GM23338 (cell line): ENCODE measurements around the gene RIPOR3. TPM values are rescaled to one million over a fixed set of nuclear protein-coding genes. Genes with fewer than 3 reads are reported as not detected.
A peak's percentile ranks its signal among the peaks of the same experiment; 100 is the strongest.

Experiments used
- ATAC-seq: fragments of 200-7000 bp; cut with Tn5 transposase; 3 replicates; pipeline ENCODE4 v1.9.1; 2020
- DNase-seq: peaks from one replicate; pipeline ENCODE4 v3.0.0-alpha.2; 2015; ENCODE audit warnings: low spot score
- H2AFZ ChIP-seq: fragments of 200-600 bp; sonication (generic); 2 replicates; pipeline ENCODE4 v1.8.0; 2016; ENCODE audit warnings: antibody characterized with exemption, mild to moderate bottlenecking, moderate library complexity
- H3F3A ChIP-seq: fragments of 200-600 bp; sonication (generic); replicated peaks from 2 replicates; pipeline ENCODE4 v1.8.0; 2017; ENCODE audit warnings: antibody characterized with exemption, mixed run types, low read depth
- H3K27ac ChIP-seq: fragments of 200-600 bp; sonication (generic); 2 replicates; pipeline ENCODE4 v1.6.1; 2016; ENCODE audit warnings: low read depth
- H3K27me3 ChIP-seq: fragments of 200-600 bp; sonication (generic); 2 replicates; pipeline ENCODE4 v1.8.0; 2016; ENCODE audit warnings: mild to moderate bottlenecking, mixed run types, moderate library complexity; ENCODE audit not compliant: insufficient read depth
- H3K36me3 ChIP-seq: fragments of 200-600 bp; sonication (generic); 2 replicates; pipeline ENCODE4 v1.8.0; 2016; ENCODE audit warnings: mild to moderate bottlenecking; ENCODE audit not compliant: insufficient read depth
- H3K4me1 ChIP-seq: fragments of 200-600 bp; sonication (generic); 2 replicates; pipeline ENCODE4 v1.8.0; 2016; ENCODE audit warnings: mild to moderate bottlenecking, moderate library complexity; ENCODE audit not compliant: insufficient read depth
- H3K4me2 ChIP-seq: fragments of 200-600 bp; sonication (generic); 2 replicates; pipeline ENCODE4 v1.7.1; 2017; ENCODE audit warnings: mixed run types
- H3K4me3 ChIP-seq: fragments of 200-600 bp; sonication (generic); 2 replicates; pipeline ENCODE4 v1.6.1; 2016; ENCODE audit warnings: mixed run types
- H3K79me2 ChIP-seq: fragments of 200-600 bp; sonication (generic); replicated peaks from 2 replicates; pipeline ENCODE4 v1.8.0; 2017; ENCODE audit warnings: mild to moderate bottlenecking; ENCODE audit not compliant: insufficient read depth
- H3K9me2 ChIP-seq: fragments of 200-600 bp; sonication (generic); 2 replicates; pipeline ENCODE4 v1.8.0; 2017; ENCODE audit not compliant: insufficient read depth
- H4K20me1 ChIP-seq: fragments of 200-600 bp; sonication (generic); replicated peaks from 2 replicates; pipeline ENCODE4 v1.8.0; 2017; ENCODE audit warnings: mild to moderate bottlenecking; ENCODE audit not compliant: insufficient read depth
- H3K27ac Mint-ChIP-seq: 2 replicates; pipeline ENCODE4 v1.8.0; 2020; ENCODE audit warnings: inconsistent platforms, mild to moderate bottlenecking, moderate library complexity, mixed read lengths
- H3K27me3 Mint-ChIP-seq: 3 replicates; pipeline ENCODE4 v1.8.0; 2022; ENCODE audit warnings: low read depth, mild to moderate bottlenecking, moderate library complexity, mixed read lengths, inconsistent platforms; ENCODE audit not compliant: insufficient read depth, poor library complexity
- H3K36me3 Mint-ChIP-seq: 3 replicates; pipeline ENCODE4 v1.8.0; 2021; ENCODE audit warnings: low read depth, mild to moderate bottlenecking, inconsistent platforms, moderate library complexity, mixed read lengths
- H3K4me1 Mint-ChIP-seq: 3 replicates; pipeline ENCODE4 v1.8.0; 2020; ENCODE audit warnings: mild to moderate bottlenecking, inconsistent platforms, mixed read lengths
- H3K4me3 Mint-ChIP-seq: 3 replicates; pipeline ENCODE4 v1.8.0; 2021; ENCODE audit warnings: moderate library complexity, mild to moderate bottlenecking, inconsistent platforms, mixed read lengths
- H3K9me3 Mint-ChIP-seq: 3 replicates; pipeline ENCODE4 v1.8.0; 2020; ENCODE audit warnings: moderate library complexity, mild to moderate bottlenecking, inconsistent platforms, mixed read lengths
- ETS1 ChIP-seq: IDR thresholded peaks from 2 replicates; pipeline ENCODE4 v1.6.1; 2016; ENCODE audit warnings: antibody characterized with exemption
- EZH2 ChIP-seq: fragments of 200-600 bp; sonication (generic); IDR thresholded peaks from one replicate; pipeline ENCODE4 v1.8.0; 2017; ENCODE audit warnings: antibody characterized with exemption, mild to moderate bottlenecking, low read depth; ENCODE audit not compliant: unreplicated experiment
- JUNB ChIP-seq: IDR thresholded peaks from one replicate; pipeline ENCODE4 v1.6.1; 2016; ENCODE audit warnings: antibody characterized with exemption; ENCODE audit not compliant: unreplicated experiment
- POLR2AphosphoS5 ChIP-seq: IDR thresholded peaks from 2 replicates; pipeline ENCODE4 v1.6.1; 2016; ENCODE audit warnings: antibody characterized with exemption, low read depth
- REST ChIP-seq: IDR thresholded peaks from one replicate; pipeline ENCODE4 v1.6.1; 2018; ENCODE audit warnings: antibody characterized with exemption; ENCODE audit not compliant: unreplicated experiment
- ZNF114 ChIP-seq: fragments of 250-450 bp; sonication (Bioruptor Pico); IDR thresholded peaks from 2 replicates; pipeline ENCODE4 v1.5.0; 2020; ENCODE audit warnings: mild to moderate bottlenecking, moderate library complexity
- ZNF462 ChIP-seq: fragments of 250-450 bp; sonication (Bioruptor Pico); IDR thresholded peaks from 2 replicates; pipeline ENCODE4 v1.5.0; 2020; ENCODE audit warnings: mild to moderate bottlenecking, moderate library complexity
- polyA plus RNA-seq: library from polyadenylated mRNA; unstranded; fragments of >200 nt; fragmentation: Nextera tagmentation; extraction: Ambion mirVana; gene quantifications from 2 replicates; pipeline ENCODE4 v1.2.1, GENCODE V29; 2016
- total RNA-seq: library from RNA; depleted of rRNA; stranded (reverse); fragments of >200 nt; shearing (Covaris generic); gene quantifications from 2 replicates; pipeline ENCODE4 v1.2.3, GENCODE V29; 2014

RIPOR3 gene
- total and polyA plus RNA-seq, 2 experiments from 2014 or later, result 4.9 to 6.3 TPM

- Histone ChIP-seq H3K27me3 (no peaks in the 10 kb centered on the region), H3K27ac (no peak overlapping the region; the same call in 1 of the 2 replicates), H3K4me2 (no peak overlapping the region), H3F3A (no peaks in the 10 kb centered on the region), H3K9me2 (no peaks in the 10 kb centered on the region), H3K4me1 (peaks cover 5% of the 10 kb centered on the region; the same call in 1 of the 2 replicates), H3K79me2 (no peaks in the 10 kb centered on the region), H4K20me1 (no peaks in the 10 kb centered on the region), H3K4me3 (no peak overlapping the region), H3K36me3 (no peaks in the 10 kb centered on the region), H2AFZ (no peak overlapping the region)
- DNase-seq, result peak; percentile 8
- no peaks in the 10 kb centered on the region for H3K9me3 Mint-ChIP-seq
- no peak overlapping the region for H3K27ac Mint-ChIP-seq
- no peak for TF ChIP-seq ZNF114 (CRISPR knock-in tag)
- H3K4me3 Mint-ChIP-seq, result no peak overlapping the region
- peaks cover 11% of the 10 kb centered on the region for H3K27me3 Mint-ChIP-seq
- H3K36me3 Mint-ChIP-seq, result no peaks in the 10 kb centered on the region
- H3K4me1 Mint-ChIP-seq, result peaks cover 16% of the 10 kb centered on the region
- no peak for ATAC-seq
Observed at GRCh38 chr20:50628853-50629669, 62.3 kb downstream of the RIPOR3 start.

GRCh38 chr20:50628332-50628731, 63.0 kb downstream of the RIPOR3 start:
- H3K27ac Mint-ChIP-seq, result peak overlapping the region; percentile 63; the same call in 1 of the 2 replicates
- TF ChIP-seq ZNF462 (no peak), EZH2 (no peak), ETS1 (no peak), REST (no peak), JUNB (no peak), POLR2AphosphoS5 (no peak)

More at GRCh38 chr20:50628332-50628731, 63.0 kb downstream of the RIPOR3 start:
- ATAC-seq (no peak), DNase-seq (no peak)
- Histone ChIP-seq H3K4me3 (no peak overlapping the region), H3K27me3 (no peaks in the 10 kb centered on the region), H3K36me3 (no peaks in the 10 kb centered on the region), H3F3A (no peaks in the 10 kb centered on the region), H3K27ac (no peak overlapping the region; the same call in 1 of the 2 replicates), H3K4me2 (no peak overlapping the region), H3K4me1 (peaks cover 5% of the 10 kb centered on the region; the same call in 1 of the 2 replicates), H3K9me2 (no peaks in the 10 kb centered on the region), H3K79me2 (no peaks in the 10 kb centered on the region), H4K20me1 (no peaks in the 10 kb centered on the region), H2AFZ (0 out of 2 replicates have a peak overlapping the region, but pooled peaks have one; percentile 43)
- no peak overlapping the region for H3K4me3 Mint-ChIP-seq
- H3K27me3 Mint-ChIP-seq, result peaks cover 11% of the 10 kb centered on the region
- H3K4me1 Mint-ChIP-seq, result peaks cover 16% of the 10 kb centered on the region
- H3K9me3 Mint-ChIP-seq, result no peaks in the 10 kb centered on the region
- H3K36me3 Mint-ChIP-seq, result no peaks in the 10 kb centered on the region
